ENCODE measurements around the gene CISH. TPM values are rescaled to one million over a fixed set of nuclear protein-coding genes. Genes with fewer than 3 reads are reported as not detected.

Gene CISH
- total and polyA plus RNA-seq, 9 of the 15 experiments (the other 6 are each of a cell fraction or from before 2014, with no cell fraction given), result 1.7 to 47.7 (median 18.3) TPM

DNA sequence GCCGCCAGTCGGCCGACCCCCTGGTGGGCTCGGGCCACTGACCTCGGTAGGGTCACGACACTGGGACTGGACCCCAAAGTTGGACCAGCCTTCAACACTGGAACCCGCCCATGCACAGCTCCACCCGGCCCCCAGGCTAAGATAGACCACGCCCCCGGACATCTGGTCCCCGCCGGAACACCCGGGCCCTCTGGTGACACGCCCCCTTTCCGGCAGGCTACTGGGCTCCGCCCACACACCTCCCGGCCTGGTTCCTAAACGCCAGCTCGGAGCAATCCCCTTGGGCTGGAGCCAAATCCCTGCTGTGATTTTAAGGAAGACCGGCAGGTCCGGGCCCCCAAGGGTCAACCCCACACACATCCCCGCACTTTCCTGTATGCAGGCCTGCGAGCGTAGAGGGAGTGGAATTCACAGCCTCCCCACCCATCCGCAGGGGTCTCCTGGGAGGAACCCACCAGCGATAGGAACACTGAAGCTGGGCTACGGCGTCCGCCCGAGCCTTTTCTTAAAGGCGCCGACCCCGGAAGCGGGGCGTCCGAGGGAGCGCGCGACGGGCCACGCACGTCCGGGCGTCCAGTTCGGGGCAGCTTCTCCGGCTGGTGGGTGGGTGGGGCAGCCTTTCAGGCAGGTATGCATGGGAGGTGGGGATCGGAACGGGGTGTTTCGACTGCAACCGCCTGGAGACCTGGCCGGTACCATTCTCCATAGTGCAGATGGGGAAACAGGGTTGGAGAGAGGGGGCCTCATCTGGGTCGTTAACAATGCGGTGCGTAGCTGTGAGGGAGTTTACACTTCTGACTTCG lies 42.4 kb downstream of the CISH start, which contains the start of gene HEMK1 (continued):
- peak; percentile 89 for TF ChIP-seq DIDO1 (tag; IDR thresholded peaks at IDR 0.05; ENCODE audit: low read depth)
- TF ChIP-seq, protein P1, sequence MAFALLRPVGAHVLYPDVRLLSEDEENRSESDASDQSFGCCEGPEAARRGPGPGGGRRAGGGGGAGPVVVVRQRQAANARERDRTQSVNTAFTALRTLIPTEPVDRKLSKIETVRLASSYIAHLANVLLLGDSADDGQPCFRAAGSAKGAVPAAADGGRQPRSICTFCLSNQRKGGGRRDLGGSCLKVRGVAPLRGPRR (CRISPR knock-in tag; IDR thresholded peaks at IDR 0.05), result no peak
- TF ChIP-seq SREBF2 (CRISPR knock-in tag; IDR thresholded peaks at IDR 0.05), result no peak
- TF ChIP-seq NFXL1 (CRISPR knock-in tag; IDR thresholded peaks at IDR 0.05), result no peak
- TF ChIP-seq CCNT2 (IDR thresholded peaks at IDR 0.05; ENCODE audit: borderline replicate concordance, extremely low read depth, insufficient read length, low read depth, low read length), result peak; percentile 20
- no peak for TF ChIP-seq BRF1 (IDR thresholded peaks at IDR 0.05; ENCODE audit: borderline replicate concordance, extremely low read depth, insufficient read length)
- TF ChIP-seq, protein P2, sequence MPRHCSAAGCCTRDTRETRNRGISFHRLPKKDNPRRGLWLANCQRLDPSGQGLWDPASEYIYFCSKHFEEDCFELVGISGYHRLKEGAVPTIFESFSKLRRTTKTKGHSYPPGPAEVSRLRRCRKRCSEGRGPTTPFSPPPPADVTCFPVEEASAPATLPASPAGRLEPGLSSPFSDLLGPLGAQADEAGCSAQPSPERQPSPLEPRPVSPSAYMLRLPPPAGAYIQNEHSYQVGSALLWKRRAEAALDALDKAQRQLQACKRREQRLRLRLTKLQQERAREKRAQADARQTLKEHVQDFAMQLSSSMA (CRISPR knock-in tag; IDR thresholded peaks at IDR 0.05), result no peak
- no peak for TF ChIP-seq MEF2D (tag; conservative IDR thresholded peaks at IDR 0.05; ENCODE audit: low read depth)
- no peak for TF ChIP-seq CBFB (CRISPR knock-in tag; IDR thresholded peaks at IDR 0.05)
- no peak for TF ChIP-seq PTTG1 (tag; IDR thresholded peaks at IDR 0.05; ENCODE audit: low read depth)
- peak; percentile 98 for TF ChIP-seq NCOA1 (IDR thresholded peaks at IDR 0.05; ENCODE audit: low read depth)
- TF ChIP-seq, protein P3, sequence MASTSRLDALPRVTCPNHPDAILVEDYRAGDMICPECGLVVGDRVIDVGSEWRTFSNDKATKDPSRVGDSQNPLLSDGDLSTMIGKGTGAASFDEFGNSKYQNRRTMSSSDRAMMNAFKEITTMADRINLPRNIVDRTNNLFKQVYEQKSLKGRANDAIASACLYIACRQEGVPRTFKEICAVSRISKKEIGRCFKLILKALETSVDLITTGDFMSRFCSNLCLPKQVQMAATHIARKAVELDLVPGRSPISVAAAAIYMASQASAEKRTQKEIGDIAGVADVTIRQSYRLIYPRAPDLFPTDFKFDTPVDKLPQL (IDR thresholded peaks at IDR 0.05; ENCODE audit: extremely low read depth, insufficient read length), result no peak
- no peak for TF ChIP-seq COPS2 (conservative IDR thresholded peaks at IDR 0.05)
- peak; percentile 88 for TF ChIP-seq NR2C1 (IDR thresholded peaks at IDR 0.05)
- peak; percentile 93 for TF ChIP-seq NR2C1 (tag; IDR thresholded peaks at IDR 0.05)
- no peak for TF ChIP-seq ARNT (IDR thresholded peaks at IDR 0.05)
- TF ChIP-seq TAF1 (IDR thresholded peaks at IDR 0.05; ENCODE audit: control insufficient read depth, extremely low read depth, insufficient read depth, low read length, severe bottlenecking), result peak; percentile 61
- TF ChIP-seq, protein P4, sequence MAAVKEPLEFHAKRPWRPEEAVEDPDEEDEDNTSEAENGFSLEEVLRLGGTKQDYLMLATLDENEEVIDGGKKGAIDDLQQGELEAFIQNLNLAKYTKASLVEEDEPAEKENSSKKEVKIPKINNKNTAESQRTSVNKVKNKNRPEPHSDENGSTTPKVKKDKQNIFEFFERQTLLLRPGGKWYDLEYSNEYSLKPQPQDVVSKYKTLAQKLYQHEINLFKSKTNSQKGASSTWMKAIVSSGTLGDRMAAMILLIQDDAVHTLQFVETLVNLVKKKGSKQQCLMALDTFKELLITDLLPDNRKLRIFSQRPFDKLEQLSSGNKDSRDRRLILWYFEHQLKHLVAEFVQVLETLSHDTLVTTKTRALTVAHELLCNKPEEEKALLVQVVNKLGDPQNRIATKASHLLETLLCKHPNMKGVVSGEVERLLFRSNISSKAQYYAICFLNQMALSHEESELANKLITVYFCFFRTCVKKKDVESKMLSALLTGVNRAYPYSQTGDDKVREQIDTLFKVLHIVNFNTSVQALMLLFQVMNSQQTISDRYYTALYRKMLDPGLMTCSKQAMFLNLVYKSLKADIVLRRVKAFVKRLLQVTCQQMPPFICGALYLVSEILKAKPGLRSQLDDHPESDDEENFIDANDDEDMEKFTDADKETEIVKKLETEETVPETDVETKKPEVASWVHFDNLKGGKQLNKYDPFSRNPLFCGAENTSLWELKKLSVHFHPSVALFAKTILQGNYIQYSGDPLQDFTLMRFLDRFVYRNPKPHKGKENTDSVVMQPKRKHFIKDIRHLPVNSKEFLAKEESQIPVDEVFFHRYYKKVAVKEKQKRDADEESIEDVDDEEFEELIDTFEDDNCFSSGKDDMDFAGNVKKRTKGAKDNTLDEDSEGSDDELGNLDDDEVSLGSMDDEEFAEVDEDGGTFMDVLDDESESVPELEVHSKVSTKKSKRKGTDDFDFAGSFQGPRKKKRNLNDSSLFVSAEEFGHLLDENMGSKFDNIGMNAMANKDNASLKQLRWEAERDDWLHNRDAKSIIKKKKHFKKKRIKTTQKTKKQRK (IDR thresholded peaks at IDR 0.05; ENCODE audit: borderline replicate concordance, low read depth, low read length), result no peak
- TF ChIP-seq, protein P5, sequence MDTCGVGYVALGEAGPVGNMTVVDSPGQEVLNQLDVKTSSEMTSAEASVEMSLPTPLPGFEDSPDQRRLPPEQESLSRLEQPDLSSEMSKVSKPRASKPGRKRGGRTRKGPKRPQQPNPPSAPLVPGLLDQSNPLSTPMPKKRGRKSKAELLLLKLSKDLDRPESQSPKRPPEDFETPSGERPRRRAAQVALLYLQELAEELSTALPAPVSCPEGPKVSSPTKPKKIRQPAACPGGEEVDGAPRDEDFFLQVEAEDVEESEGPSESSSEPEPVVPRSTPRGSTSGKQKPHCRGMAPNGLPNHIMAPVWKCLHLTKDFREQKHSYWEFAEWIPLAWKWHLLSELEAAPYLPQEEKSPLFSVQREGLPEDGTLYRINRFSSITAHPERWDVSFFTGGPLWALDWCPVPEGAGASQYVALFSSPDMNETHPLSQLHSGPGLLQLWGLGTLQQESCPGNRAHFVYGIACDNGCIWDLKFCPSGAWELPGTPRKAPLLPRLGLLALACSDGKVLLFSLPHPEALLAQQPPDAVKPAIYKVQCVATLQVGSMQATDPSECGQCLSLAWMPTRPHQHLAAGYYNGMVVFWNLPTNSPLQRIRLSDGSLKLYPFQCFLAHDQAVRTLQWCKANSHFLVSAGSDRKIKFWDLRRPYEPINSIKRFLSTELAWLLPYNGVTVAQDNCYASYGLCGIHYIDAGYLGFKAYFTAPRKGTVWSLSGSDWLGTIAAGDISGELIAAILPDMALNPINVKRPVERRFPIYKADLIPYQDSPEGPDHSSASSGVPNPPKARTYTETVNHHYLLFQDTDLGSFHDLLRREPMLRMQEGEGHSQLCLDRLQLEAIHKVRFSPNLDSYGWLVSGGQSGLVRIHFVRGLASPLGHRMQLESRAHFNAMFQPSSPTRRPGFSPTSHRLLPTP (IDR thresholded peaks at IDR 0.05; ENCODE audit: borderline replicate concordance, extremely low read depth, insufficient read length), result no peak
- no peak for TF ChIP-seq HEY1 (CRISPR knock-in tag; IDR thresholded peaks at IDR 0.05; ENCODE audit: borderline replicate concordance)

Data from K562 (cell line).